ENCODE measurements around the gene GALNT2.

DNA sequence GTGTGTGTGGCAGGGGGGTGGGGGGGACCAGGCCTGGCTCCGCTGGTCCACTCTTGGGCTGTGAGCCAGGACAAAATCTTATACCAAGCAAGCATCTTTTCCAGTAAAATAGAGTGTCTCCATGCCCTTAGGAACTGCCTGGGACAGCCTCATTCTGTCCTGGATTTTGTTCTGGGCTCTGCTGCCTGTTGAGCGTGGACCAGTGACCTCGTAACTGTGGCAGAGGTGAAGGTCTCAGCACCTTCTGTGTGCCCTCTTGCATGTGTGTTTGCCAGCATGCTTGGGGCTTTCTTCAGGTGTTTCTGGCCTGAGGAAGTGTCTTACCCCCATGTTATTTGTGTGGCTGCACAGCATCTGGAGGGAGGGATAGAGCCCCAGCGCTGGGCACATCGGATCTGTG lies 45.7 kb downstream of the GALNT2 start:
- TF ChIP-seq, protein P1, sequence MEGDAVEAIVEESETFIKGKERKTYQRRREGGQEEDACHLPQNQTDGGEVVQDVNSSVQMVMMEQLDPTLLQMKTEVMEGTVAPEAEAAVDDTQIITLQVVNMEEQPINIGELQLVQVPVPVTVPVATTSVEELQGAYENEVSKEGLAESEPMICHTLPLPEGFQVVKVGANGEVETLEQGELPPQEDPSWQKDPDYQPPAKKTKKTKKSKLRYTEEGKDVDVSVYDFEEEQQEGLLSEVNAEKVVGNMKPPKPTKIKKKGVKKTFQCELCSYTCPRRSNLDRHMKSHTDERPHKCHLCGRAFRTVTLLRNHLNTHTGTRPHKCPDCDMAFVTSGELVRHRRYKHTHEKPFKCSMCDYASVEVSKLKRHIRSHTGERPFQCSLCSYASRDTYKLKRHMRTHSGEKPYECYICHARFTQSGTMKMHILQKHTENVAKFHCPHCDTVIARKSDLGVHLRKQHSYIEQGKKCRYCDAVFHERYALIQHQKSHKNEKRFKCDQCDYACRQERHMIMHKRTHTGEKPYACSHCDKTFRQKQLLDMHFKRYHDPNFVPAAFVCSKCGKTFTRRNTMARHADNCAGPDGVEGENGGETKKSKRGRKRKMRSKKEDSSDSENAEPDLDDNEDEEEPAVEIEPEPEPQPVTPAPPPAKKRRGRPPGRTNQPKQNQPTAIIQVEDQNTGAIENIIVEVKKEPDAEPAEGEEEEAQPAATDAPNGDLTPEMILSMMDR (conservative IDR thresholded peaks at IDR 0.05; ENCODE audit: low read length), result no peak
- TF ChIP-seq EZH2phosphoT487 (IDR thresholded peaks at IDR 0.05; ENCODE audit: borderline replicate concordance), result no peak
